NCI-H1930 (cell line): ENCODE results near the gene SCAF11.

Experiments used
- DNase-seq, 2 experiments: peaks; one replicate each; lab custom pipeline; 2025; lab: John Stamatoyannopoulos, UW

Gene SCAF11

DNA sequence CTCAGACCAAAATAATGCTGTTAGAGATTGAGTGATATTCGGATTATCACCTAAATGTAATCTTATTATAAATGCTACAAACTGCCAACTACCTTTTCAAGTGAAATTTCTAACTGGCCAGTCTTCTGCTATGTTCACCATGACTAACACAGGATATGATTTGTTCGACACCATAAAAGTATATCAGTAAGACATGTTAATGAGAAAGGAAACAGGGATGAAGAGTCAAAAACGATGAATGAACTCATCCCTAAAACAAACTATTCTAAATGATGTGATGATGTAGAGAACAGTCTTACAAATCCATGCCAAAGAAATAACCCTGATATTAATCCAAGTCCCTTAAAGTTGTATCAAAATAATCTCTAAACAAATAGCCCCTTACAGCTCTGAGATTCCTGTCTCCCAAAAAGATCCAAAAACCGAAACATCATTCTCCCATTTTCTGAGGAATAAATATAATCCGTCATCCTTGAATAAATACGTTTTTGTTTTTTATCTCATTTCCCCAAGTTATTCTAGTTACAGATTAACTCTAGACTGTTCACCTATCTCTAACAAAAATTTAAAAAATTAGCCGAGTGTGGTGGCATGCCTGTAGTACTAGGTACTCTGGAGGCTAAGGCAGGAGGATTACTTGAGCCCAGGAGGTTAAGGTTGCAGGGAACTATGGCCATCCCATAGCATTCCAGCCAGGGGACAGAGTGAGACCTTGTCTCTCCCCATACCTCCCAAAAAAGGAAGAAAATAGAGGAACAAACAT is 9.1 kb downstream of the SCAF11 start:
- no peak for DNase-seq

DNA sequence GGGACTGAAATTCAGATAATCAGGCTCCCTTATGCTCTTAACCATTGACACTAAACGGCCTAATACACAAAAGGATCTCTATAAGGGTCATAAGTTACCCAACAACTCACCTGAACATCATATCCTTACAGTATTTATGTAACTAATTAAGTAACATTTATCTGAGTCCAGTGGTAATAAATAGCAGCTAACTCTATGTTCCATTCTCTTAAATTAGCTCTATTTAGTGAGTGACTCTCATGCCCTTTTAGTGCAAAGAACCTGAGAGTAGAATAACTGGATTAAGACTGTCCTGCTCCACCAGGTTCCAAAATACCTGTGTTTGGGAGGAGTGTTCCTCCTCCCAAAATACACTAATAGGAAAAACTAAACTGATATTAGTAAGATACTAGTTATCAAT is 9.8 kb downstream of the SCAF11 start:
- DNase-seq = no peak

DNA sequence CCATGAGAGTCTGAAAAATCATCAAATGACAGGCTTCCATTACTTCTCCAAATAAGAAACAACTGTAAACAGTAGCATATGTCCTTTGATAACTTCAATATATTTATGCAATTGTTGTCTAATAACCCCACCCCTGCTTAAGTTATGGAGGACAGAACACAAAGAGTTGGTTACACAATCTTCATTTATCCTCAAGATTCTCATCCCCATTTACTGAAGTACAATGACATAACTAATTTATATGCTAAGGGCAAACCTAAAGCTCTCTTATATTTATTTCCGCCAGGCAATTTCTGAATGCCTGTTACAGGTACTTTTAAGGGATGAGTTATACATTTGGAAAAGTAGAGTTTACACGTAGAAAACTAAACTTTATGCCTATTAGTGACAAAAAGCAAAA is 12.3 kb downstream of the SCAF11 start:
- DNase-seq = no peak

DNA sequence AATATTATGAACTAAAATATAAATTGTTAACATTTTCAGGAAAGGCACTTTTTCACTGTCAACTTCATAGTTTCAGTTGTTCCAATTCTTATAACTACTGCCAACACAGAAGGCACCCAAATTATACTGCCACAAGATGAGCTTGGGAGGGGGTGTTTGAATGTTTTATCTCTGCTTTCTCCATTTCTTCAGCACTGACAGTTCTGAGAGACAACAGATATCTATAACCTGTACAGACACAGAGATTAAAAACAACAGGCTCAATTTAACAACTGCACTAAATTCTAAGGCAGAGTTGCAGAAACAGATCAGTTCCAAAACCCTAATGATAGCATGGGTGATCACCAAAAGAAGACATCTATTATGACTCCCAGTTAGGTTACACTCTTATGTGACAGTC is 12.8 kb downstream of the SCAF11 start:
- DNase-seq = no peak

DNA sequence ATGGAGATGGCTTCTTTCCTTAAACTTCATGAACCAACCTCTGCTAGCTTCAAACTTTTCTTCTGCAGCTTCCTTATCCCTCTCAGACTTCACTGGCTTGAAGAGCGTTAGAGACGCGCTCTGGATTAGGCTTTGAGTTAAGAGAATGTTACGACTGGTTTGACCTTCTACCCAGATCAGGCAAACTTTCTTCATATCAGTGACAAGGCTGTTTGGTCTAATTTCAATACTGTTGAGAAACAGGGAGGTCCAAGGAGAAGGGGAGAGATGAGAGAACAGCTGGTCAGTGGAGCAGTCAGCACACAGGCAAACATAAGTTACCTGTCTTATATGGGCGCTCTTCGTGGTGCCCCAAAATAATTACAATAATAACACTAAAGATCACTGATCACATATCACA is 14.9 kb downstream of the SCAF11 start:
- DNase-seq = no peak

DNA sequence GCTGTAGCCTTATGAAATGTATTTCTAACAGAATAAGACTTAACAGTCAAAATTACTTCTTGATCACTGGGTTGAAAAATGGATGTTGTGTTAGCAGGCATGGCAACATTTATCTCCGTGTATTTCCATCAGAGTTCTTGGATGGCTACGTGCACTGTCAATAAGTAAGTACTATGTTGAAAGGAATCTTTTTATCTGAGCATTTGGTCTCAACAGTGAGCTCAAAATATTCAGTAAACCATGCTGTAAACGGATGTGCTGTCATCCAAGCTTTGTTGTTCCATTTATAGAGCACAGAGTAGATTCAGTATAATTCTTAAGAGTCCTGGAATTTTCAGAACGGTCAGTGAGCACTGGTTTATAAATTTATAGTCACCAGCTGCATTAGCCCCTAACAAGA is 15.5 kb downstream of the SCAF11 start:
- DNase-seq = no peak

DNA sequence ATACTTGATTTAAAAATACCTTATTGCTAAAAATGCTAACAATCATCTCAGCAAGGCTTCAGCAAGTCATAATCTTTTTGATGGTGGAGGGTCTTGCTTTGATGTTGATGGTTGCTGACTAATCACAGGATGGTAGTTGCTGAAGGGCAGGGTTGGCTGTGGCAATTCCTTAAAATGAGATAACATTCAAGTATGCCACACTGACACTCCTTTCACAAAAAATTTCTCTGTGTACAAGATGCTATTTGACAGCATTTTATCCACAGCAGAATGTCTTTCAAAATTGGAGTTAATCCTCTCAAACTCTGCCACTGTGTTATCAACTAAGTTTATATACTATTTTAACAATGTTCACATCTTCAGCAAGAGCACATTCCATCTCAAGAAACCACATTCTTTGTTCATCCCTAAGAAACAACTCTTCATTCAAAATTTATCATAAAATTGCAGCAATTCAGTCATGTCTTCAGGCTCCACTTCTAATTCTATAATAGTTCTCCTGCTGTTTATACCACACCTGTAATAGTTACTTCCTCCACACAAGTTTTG is 16.1 kb downstream of the SCAF11 start:
- no peak for DNase-seq

DNA sequence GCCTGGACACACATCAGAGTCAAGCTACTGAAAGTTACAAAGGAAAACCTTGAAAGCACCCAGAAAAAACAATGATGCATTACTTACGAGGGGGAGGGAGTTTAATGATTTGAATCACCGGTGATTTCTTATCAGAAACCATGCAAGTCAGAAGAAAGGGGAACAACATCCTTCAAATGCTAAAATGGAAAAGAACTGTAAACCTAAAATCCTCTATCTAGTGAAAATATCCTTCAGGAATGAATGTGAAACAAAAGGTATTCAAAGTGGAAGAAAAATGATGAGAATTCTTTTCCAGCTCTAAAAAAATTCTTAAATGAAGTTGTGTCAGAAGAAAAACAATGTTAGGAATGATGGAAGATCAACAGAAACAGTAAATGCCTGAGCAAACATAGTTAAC is 16.8 kb downstream of the SCAF11 start:
- DNase-seq = no peak

DNA sequence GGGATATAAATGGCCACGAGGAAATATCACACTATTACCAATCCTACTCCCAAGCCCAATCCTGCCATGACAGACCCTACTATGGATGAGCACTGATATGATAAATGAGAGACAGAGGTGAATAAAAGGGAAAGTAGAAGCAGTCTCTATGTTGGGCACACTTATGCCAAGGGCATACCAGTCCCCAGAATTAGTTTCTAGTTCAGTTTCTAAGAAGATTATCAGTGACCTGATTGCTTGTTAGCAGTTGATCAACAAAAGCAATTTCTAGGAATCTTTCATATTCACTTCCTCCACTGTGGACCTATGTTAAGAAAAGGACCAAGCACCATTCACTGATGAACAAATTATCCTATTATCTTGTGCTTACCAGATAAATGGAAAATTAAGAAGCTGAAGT is 20.0 kb downstream of the SCAF11 start:
- DNase-seq = no peak

DNA sequence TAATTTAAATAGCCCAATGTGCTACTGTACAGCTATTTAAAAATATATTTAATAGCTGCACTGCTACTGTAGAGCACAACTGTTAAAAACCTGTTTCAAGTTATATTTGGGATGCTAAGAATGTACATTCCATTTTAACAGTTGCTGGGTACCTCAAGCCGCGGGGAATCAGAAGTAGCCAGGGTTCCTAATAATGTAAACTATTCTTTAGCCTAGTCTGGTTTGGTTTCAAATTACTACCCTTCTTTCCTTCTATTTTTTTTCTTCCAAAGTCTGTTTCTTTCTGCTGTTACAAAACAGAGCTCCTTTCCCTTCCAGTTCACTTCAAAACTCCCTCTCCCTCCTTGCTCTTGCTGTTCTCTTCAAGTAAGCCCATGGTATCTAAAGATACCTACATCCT is 21.3 kb downstream of the SCAF11 start:
- DNase-seq = no peak

DNA sequence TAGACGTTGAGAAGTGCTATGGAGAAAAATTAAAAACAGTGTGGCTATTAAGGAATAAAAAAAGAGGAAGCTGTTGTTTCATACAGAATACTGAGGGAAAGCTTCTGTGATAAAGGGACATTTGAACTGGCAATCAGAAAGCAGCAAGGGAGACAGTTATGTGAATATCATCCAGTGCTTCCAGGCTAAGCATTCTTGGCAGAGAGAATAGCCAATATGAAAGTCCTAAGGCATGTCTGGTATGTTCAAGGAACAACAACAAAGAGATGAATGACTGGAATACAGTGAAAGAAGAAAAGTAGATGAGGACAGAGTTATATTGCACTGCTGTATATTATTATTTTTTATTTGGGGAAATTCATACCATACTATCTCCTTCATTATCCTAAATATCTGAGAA is 23.9 kb downstream of the SCAF11 start:
- DNase-seq = no peak

DNA sequence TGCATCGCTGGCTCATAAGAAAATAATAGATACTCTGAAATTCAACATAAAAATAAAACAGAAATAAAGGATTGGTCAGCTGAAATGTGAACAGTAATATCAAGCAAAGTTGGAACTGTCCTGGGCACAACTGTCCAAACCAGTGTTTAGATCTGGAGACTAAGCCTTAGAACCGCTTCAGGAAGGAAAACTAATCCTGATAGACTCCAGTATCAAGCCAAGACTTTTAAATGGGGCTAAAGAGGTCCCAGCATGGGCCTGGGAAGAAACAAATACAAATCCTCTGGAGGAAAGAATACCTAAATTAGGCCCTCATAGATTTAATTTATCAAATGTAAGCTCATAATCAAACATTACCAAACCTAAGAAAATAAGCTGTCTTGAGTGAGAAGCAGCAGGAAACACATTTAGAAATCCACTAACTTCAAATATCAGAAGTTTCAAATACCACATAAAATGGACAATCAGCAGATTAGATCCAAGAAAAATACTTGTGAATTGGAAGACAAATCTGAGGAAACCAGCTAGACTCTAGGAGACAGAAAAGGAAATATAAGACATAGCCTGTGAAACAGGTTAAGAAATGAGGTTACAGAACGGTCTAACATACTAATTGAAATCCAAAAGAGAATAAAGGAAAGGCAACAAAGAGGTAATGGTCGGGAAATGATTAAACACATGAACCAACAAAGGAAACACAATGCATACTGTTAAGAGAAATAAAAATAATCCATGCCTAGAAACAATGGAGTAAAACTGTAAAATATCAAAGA is 27.6 kb downstream of the SCAF11 start:
- DNase-seq = no peak

DNA sequence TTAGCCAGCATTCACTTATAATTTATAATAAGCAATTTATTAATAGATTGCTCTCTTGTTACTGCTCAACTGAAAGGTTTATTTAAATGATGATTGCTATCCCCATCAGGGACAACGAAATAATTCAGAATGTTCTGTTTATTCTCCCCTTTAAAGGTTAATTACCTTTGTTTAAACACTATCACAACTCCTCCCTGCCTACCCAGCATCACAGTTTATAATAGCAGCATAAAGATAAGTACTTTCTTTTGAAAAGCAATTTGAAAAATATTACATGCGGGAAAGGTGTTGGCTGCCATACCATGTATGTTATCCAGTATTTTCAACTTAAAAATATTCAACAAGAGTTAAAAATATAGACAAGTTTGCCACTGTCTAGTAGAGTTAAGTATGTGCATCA is 30.6 kb downstream of the SCAF11 start:
- peak in 1 of 2 experiments; percentile 71 for DNase-seq

DNA sequence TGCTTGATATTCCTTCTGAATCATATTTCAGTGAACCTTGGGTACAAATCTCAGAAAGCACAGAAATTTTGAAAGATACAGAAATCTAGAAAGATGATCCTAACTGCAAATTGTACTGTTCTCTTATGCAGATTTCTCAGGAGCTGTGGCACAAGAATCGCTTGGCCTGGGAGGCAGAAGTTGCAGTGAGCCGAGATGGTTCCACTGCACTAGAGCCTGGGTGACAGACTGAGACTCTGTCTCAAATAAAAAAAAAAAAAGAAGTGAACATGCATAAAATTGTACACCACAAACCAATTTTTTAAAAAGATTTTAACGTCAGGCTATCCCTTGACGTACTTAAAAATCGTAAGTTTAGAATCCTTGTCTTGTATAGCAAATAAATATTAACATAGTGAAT is 31.3 kb downstream of the SCAF11 start:
- DNase-seq = no peak

DNA sequence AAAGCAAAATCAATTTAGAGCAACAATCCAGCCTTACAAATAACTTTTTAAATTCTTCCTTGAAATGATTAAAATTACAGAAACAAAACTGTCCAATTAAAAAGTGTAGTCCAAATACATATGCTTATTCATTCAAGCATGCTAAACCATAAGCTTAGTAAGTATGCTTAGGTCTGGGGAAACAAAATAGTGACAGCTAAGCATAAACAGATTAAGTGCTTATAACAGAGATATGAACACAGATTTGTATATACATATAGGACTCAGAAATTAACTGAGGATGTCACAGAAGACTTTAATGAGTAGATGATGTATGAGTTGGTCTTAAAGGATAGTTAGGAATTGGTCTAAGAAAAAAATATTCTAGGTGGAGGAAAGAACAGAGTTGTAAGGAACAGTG is 41.8 kb downstream of the SCAF11 start:
- no peak for DNase-seq

DNA sequence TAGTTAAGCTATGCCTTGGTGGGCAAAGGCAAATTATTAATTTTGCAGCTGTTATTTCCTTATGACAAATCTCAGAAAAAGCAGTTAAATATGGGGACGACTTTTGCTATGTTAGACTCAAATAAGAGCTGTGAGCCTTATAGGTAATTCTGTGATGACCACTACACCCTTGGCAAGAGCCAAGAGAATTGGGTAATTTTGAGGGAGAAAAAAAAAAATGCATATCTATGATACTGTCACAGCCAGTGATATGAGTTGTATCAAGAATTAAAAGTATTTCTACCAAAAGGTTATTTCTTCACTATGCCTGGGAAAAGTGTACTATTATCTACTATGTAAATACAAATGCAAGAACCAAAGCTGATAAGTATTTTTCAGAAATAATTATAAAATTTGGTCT is 43.9 kb downstream of the SCAF11 start:
- DNase-seq = no peak

DNA sequence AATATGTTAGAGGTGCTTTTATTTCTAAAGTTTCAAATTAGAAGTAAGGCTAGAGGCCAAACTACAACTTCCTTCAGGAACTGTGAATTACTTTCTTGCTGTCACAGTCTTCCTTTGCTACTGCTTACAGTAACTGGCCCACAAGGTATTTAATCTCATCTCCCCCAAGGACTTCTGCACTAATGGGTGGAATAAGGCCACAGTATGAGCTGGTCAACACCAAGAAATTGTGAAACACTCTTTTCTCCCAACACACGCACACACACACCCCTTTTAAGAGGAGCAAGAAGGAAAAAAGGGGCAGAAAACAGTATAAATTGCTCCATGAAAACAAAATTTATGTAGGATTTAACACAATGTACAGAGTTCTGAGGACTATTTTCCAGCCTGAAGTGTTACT is 45.6 kb downstream of the SCAF11 start:
- no peak for DNase-seq

DNA sequence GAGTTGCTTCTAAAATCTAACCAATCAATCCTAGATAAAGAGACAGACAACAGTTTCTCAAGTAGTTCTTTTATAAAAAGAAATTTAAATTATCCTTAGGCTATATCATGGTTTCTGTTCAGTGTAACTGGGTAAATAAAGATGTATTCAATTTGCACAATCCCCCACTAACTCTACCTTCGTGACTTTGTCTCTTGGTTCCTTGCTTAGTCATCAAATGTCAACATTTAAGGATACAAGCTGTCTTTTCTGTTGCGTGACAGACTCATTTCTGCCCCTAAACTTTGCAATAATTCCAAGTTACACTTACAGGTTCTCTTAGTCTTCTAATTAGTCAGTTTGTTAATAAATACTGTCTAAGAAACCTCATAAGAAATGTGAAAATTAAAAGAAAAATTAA is 50.6 kb downstream of the SCAF11 start:
- no peak for DNase-seq

DNA sequence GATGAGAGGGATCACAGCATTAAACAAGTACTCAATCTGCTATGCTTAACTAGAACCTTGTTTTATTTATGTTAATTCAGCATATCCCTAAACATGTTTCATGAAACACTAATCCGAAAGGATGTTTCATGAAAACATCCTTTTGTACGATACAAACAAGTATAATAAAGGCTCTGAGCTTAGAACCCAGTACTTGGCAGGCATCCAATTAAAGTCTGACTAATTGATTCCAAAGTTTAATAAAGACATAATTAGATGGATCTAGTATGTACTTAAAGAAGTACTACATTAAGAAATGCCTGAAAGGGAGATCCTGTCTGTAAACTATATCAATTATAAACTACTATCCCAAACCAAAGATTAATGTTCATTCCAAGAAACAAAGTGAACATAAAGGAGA is 51.8 kb downstream of the SCAF11 start:
- no peak for DNase-seq

DNA sequence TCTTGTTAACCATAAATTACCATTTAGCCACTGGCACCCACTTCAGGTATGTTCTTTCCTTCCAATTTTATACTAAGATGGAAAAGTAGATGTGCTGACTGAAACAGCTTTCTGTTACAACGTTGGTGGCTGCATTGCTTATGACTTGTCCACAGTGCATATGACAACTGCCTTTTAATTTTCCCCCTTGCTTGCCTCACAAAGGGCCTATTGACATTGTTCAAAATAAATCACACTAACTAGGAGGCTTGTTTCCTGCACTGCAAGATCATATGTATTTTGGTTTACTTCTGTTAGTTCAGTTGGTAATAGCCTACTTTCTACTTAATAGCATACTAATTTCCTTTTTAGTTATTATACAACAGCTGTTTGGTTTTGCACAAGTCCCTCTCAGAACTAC is 55.4 kb downstream of the SCAF11 start:
- peak; percentile 95 to 97 for DNase-seq

DNA sequence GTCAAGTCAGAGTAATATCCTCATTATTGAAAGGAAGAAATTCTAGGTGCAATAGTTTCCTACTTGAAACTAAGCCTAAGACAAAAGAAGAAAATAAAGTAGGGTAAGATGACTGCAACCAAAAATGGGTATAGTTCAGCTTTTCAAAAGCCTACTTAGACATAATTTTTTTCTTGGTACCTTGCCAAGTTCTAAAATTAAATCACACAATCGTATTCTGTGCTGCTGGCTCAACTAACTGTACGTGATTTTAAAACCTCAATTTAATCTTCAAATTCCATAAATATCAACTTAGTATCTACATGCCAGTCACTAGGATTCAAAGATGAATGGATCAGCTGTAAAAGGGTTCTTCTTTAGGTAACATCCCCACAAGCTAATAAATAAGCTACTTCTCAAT is 56.9 kb downstream of the SCAF11 start:
- DNase-seq = no peak

DNA sequence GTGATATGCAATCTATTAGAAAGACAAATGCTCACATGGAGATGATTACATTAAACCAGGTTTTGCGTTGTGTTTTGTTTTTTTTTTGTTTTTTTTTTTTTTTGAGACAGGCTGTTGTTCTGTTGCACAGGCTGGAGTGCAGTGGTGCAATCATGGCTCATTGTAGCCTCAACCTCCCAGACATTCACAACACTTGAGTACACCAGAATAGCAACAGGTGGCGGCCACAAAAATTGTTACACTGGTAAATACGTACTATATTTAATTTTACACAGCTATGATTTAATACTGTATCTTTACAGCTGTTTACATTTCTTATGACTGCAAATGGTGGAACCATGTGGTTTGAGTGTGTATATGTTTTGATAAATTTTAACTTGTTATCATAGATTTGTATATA is 60.0 kb downstream of the SCAF11 start:
- no peak for DNase-seq

DNA sequence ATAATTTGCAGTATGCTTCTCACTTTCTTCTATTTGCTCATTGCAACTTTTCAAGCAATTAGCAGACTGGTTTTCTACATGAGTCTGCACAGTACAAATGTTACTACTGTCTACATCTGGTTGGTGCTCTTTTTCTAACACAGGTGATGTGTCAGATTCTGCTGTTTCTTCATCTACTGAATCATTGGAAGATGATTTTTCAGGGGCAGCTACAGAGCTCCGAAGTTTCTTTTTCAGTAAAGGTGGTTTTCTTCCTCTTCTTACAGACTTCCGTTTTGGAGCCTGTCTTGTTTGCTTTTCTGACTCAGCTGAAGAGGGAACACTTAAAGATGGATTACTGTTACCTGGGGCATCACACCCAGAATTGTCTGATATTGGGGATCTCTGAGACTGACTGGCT is 62.1 kb downstream of the SCAF11 start:
- no peak for DNase-seq

DNA sequence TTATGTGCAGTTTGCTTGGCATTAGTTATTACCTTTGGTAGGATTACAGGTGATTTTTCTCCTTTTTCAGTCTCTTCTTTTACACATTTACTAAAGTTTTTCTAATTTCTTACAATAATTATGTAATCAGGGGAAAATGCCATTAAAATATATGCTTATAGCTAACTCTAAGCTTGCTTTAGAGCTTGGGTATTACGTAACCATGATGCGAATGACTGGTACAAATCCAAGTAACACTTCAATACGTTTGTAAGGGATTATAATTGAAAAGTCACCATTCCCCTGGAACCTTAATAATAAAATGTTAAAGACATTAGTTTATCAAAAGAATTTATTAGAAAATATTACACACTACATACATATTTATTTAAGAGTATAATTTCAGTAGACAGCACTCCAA is 71.6 kb downstream of the SCAF11 start:
- DNase-seq = no peak
